Measurements from ENCODE around the gene ACSM6.

GRCh38 chr10:95214369-95214768 is 20.3 kb downstream of the ACSM6 start:
- TF ChIP-seq CTCF (conservative IDR thresholded peaks at IDR 0.05; ENCODE audit: low read depth, low read length), result no peak
- no peak for TF ChIP-seq EZH2 (IDR thresholded peaks at IDR 0.05; ENCODE audit: borderline replicate concordance, low read depth, low read length, poor library complexity, severe bottlenecking)

Data from A673 (cell line).